ENCODE data around the gene SHROOM3. TPM values are rescaled to one million over a fixed set of nuclear protein-coding genes. Genes with fewer than 3 reads are reported as not detected.

SHROOM3 gene
- total RNA-seq, 6 experiments from 2014 or later: 39.1 to 98.7 (median 40.9) TPM

DNA sequence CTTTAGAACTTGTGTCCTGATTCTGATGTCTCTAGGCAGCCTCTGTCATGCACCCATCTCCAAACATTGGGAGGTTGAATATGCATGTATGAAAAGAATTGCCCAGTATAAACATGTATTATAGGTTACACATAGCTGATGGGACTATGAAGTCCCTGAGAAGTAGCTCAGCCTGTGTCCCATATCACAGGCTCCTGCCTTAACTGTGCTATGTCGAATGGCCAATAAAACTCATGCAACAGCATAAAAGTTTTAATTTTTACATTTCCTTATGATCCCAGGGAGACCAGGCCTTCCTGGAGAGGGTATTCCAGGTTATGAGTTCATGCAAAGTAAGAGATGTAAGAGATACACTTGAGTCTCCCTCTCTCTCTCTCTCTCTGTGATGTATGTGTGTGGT lies 217.4 kb downstream of the SHROOM3 start:
- Mint-ChIP-seq H3K36me3 (ENCODE audit: low read depth) (peaks cover 5% of the 10 kb centered on the region; the same call in 1 of the 2 replicates), H3K27me3 (ENCODE audit: insufficient read depth) (no peaks in the 10 kb centered on the region), H3K4me1 (ENCODE audit: low read depth) (peaks cover 56% of the 10 kb centered on the region), H3K4me3 (no peak overlapping the region), H3K9me3 (no peaks in the 10 kb centered on the region), H3K27ac (no peak overlapping the region)
- TF ChIP-seq, protein P1, sequence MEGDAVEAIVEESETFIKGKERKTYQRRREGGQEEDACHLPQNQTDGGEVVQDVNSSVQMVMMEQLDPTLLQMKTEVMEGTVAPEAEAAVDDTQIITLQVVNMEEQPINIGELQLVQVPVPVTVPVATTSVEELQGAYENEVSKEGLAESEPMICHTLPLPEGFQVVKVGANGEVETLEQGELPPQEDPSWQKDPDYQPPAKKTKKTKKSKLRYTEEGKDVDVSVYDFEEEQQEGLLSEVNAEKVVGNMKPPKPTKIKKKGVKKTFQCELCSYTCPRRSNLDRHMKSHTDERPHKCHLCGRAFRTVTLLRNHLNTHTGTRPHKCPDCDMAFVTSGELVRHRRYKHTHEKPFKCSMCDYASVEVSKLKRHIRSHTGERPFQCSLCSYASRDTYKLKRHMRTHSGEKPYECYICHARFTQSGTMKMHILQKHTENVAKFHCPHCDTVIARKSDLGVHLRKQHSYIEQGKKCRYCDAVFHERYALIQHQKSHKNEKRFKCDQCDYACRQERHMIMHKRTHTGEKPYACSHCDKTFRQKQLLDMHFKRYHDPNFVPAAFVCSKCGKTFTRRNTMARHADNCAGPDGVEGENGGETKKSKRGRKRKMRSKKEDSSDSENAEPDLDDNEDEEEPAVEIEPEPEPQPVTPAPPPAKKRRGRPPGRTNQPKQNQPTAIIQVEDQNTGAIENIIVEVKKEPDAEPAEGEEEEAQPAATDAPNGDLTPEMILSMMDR (IDR thresholded peaks at IDR 0.05): no peak
- no peak for DNase-seq

- DNase-seq: no peak
- Mint-ChIP-seq H3K36me3 (ENCODE audit: low read depth) (peaks cover 5% of the 10 kb centered on the region; the same call in 1 of the 2 replicates), H3K27ac (no peak overlapping the region; the same call in 1 of the 2 replicates), H3K4me3 (no peak overlapping the region), H3K4me1 (ENCODE audit: low read depth) (peaks cover 73% of the 10 kb centered on the region), H3K27me3 (ENCODE audit: insufficient read depth) (no peaks in the 10 kb centered on the region), H3K9me3 (no peaks in the 10 kb centered on the region)
- TF ChIP-seq, protein P1 (IDR thresholded peaks at IDR 0.05): no peak
Observed at GRCh38 chr4:76654084-76654483, 219.1 kb downstream of the SHROOM3 start.

DNA sequence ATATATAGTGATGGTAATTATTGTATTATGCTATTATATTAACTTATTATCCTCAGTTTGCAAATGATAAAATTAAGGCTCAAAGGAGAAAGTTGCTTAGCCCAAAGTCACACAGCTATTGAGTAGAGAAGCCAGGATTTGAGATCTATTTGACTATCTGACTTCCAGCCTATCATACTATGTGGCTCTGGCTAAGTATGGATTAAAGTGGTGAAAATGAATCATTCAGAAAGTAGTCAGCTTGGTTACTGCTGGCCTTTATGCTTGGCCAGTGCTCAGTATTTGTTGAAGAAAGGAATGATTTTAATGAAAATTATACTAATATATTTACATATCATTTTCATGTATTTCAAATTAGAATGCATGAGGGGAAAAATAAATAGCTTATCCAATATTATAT lies 219.8 kb downstream of the SHROOM3 start:
- TF ChIP-seq, protein P1 (IDR thresholded peaks at IDR 0.05): no peak
- peaks cover 78% of the 10 kb centered on the region for H3K4me1 Mint-ChIP-seq (ENCODE audit: low read depth)
- H3K36me3 Mint-ChIP-seq (ENCODE audit: low read depth): peaks cover 4% of the 10 kb centered on the region; the same call in 1 of the 2 replicates
- H3K27ac Mint-ChIP-seq: no peak overlapping the region; the same call in 1 of the 2 replicates
- DNase-seq: peak; percentile 33
- no peaks in the 10 kb centered on the region for H3K27me3 Mint-ChIP-seq (ENCODE audit: insufficient read depth)
- H3K4me3 Mint-ChIP-seq: no peak overlapping the region
- no peaks in the 10 kb centered on the region for H3K9me3 Mint-ChIP-seq

- Mint-ChIP-seq H3K36me3 (ENCODE audit: low read depth) (no peaks in the 10 kb centered on the region), H3K9me3 (no peaks in the 10 kb centered on the region), H3K4me1 (ENCODE audit: low read depth) (peaks cover 83% of the 10 kb centered on the region), H3K27ac (peak overlapping the region; percentile 91), H3K27me3 (ENCODE audit: insufficient read depth) (no peaks in the 10 kb centered on the region), H3K4me3 (no peak overlapping the region)
- no peak for DNase-seq
- TF ChIP-seq, protein P1 (IDR thresholded peaks at IDR 0.05): no peak
Observed at GRCh38 chr4:76655566-76656479, 220.8 kb downstream of the SHROOM3 start.

GRCh38 chr4:76657443-76657842 lies 222.4 kb downstream of the SHROOM3 start:
- DNase-seq: peak; percentile 19
- no peaks in the 10 kb centered on the region for H3K36me3 Mint-ChIP-seq (ENCODE audit: low read depth)
- H3K4me3 Mint-ChIP-seq: peak overlapping the region; percentile 58
- H3K4me1 Mint-ChIP-seq (ENCODE audit: low read depth): peaks cover 67% of the 10 kb centered on the region
- no peaks in the 10 kb centered on the region for H3K9me3 Mint-ChIP-seq
- H3K27ac Mint-ChIP-seq: peak overlapping the region; percentile 91
- TF ChIP-seq, protein P1 (IDR thresholded peaks at IDR 0.05): peak; percentile 42; the same call in 1 of the 2 replicates
- H3K27me3 Mint-ChIP-seq (ENCODE audit: insufficient read depth): no peaks in the 10 kb centered on the region
